ENCODE data around the gene CCM2L.

Gene CCM2L

GRCh38 chr20:31966991-31967655, 43.1 kb upstream of the CCM2L start:
- Histone ChIP-seq H3K9me3 (ENCODE audit: control insufficient read depth, insufficient read depth, low read length) (no peaks in the 10 kb centered on the region), H3K27me3 (ENCODE audit: control insufficient read depth, low read length) (peaks cover 56% of the 10 kb centered on the region), H3K27ac (ENCODE audit: low read depth, low read length) (no peak overlapping the region), H4K20me1 (ENCODE audit: control insufficient read depth, insufficient read depth, low read depth, low read length) (no peaks in the 10 kb centered on the region), H3K4me2 (ENCODE audit: low read length) (peak overlapping the region; percentile 35), H3K4me3 (ENCODE audit: low read length) (peak overlapping the region; percentile 36), H3K4me1 (ENCODE audit: control insufficient read depth, low read length) (peaks cover 3% of the 10 kb centered on the region; the same call in 1 of the 2 replicates), H3K36me3 (ENCODE audit: control insufficient read depth, low read length) (no peaks in the 10 kb centered on the region), H3F3A (ENCODE audit: control insufficient read depth, insufficient read depth) (no peaks in the 10 kb centered on the region), H3K9me2 (replicated peaks; ENCODE audit: control insufficient read depth, low read length) (no peaks in the 10 kb centered on the region), H3K79me2 (ENCODE audit: control insufficient read depth, low read length) (no peaks in the 10 kb centered on the region)
- TF ChIP-seq EZH2phosphoT487 (IDR thresholded peaks at IDR 0.05; ENCODE audit: borderline replicate concordance, low read length) (no peak), CTCF (IDR thresholded peaks at IDR 0.05; ENCODE audit: low read depth, low read length, poor library complexity, severe bottlenecking) (no peak)

- H3K79me2 ChIP-seq (ENCODE audit: control insufficient read depth, low read length): no peaks in the 10 kb centered on the region
- no peaks in the 10 kb centered on the region for H3K9me2 ChIP-seq (replicated peaks; ENCODE audit: control insufficient read depth, low read length)
- peaks cover 56% of the 10 kb centered on the region for H3K27me3 ChIP-seq (ENCODE audit: control insufficient read depth, low read length)
- H3K27ac ChIP-seq (ENCODE audit: low read depth, low read length): no peak within 1 kb of the TSS
- H3K36me3 ChIP-seq (ENCODE audit: control insufficient read depth, low read length): no peaks in the 10 kb centered on the region
- peaks cover 3% of the 10 kb centered on the region; the same call in 1 of the 2 replicates for H3K4me1 ChIP-seq (ENCODE audit: control insufficient read depth, low read length)
- H3F3A ChIP-seq (ENCODE audit: control insufficient read depth, insufficient read depth): no peaks in the 10 kb centered on the region
- H3K4me2 ChIP-seq (ENCODE audit: low read length): peak within 1 kb of the TSS; percentile 51
- no peaks in the 10 kb centered on the region for H3K9me3 ChIP-seq (ENCODE audit: control insufficient read depth, insufficient read depth, low read length)
- H3K4me3 ChIP-seq (ENCODE audit: low read length): peak within 1 kb of the TSS; percentile 56
- TF ChIP-seq CTCF (IDR thresholded peaks at IDR 0.05; ENCODE audit: low read depth, low read length, poor library complexity, severe bottlenecking) (no peak), EZH2phosphoT487 (IDR thresholded peaks at IDR 0.05; ENCODE audit: borderline replicate concordance, low read length) (no peak)
- H4K20me1 ChIP-seq (ENCODE audit: control insufficient read depth, insufficient read depth, low read depth, low read length): no peaks in the 10 kb centered on the region
Measured at GRCh38 chr20:31967830-31968249, 42.4 kb upstream of the CCM2L start, which contains the start of gene XKR7. TSS of gene XKR7 (plus strand) at chr20:31968151. CDS start at chr20:31968176, 25 bp downstream.

- Histone ChIP-seq H3K4me3 (ENCODE audit: low read length) (peak overlapping the region; percentile 56), H3K27me3 (ENCODE audit: control insufficient read depth, low read length) (peaks cover 53% of the 10 kb centered on the region)
Measured at GRCh38 chr20:31968291-31969126, 41.7 kb upstream of the CCM2L start.

More at GRCh38 chr20:31968291-31969126, 41.7 kb upstream of the CCM2L start:
- Histone ChIP-seq H3K27ac (ENCODE audit: low read depth, low read length) (no peak overlapping the region), H4K20me1 (ENCODE audit: control insufficient read depth, insufficient read depth, low read depth, low read length) (no peaks in the 10 kb centered on the region), H3K4me2 (ENCODE audit: low read length) (peak overlapping the region; percentile 51; the same call in 1 of the 2 replicates), H3K9me3 (ENCODE audit: control insufficient read depth, insufficient read depth, low read length) (no peaks in the 10 kb centered on the region), H3K9me2 (replicated peaks; ENCODE audit: control insufficient read depth, low read length) (no peaks in the 10 kb centered on the region), H3K4me1 (ENCODE audit: control insufficient read depth, low read length) (peaks cover 3% of the 10 kb centered on the region; the same call in 1 of the 2 replicates), H3K79me2 (ENCODE audit: control insufficient read depth, low read length) (no peaks in the 10 kb centered on the region), H3F3A (ENCODE audit: control insufficient read depth, insufficient read depth) (no peaks in the 10 kb centered on the region), H3K36me3 (ENCODE audit: control insufficient read depth, low read length) (no peaks in the 10 kb centered on the region)
- no peak for TF ChIP-seq CTCF (IDR thresholded peaks at IDR 0.05; ENCODE audit: low read depth, low read length, poor library complexity, severe bottlenecking)
- TF ChIP-seq EZH2phosphoT487 (IDR thresholded peaks at IDR 0.05; ENCODE audit: borderline replicate concordance, low read length): no peak
